GM23248 (cell line): ENCODE data around the gene KCNJ6. TPM values are rescaled to one million over a fixed set of nuclear protein-coding genes. Genes with fewer than 3 reads are reported as not detected.

Source experiments
- DNase-seq: peaks from one replicate; pipeline ENCODE4 v3.0.0-alpha.2; 2015
- H2AFZ ChIP-seq: fragments of 200-600 bp; sonication (generic); 2 replicates; pipeline ENCODE4 v1.6.1; 2016; ENCODE audit warnings: antibody characterized with exemption
- H3F3A ChIP-seq: fragments of 200-600 bp; sonication (generic); 2 replicates; pipeline ENCODE4 v1.6.1; 2016; ENCODE audit warnings: mild to moderate bottlenecking, antibody characterized with exemption, mixed run types; ENCODE audit not compliant: insufficient read depth
- H3K27ac ChIP-seq: fragments of 200-600 bp; sonication (generic); 2 replicates; pipeline ENCODE4 v1.5.1; 2016; ENCODE audit warnings: mild to moderate bottlenecking
- H3K27me3 ChIP-seq: fragments of 200-600 bp; sonication (generic); replicated peaks from 2 replicates; pipeline ENCODE4 v1.6.1; 2016; ENCODE audit warnings: mild to moderate bottlenecking; ENCODE audit not compliant: insufficient read depth
- H3K36me3 ChIP-seq: fragments of 200-600 bp; sonication (generic); 2 replicates; pipeline ENCODE4 v1.6.1; 2016; ENCODE audit warnings: low read depth, mild to moderate bottlenecking
- H3K4me1 ChIP-seq: fragments of 200-600 bp; sonication (generic); 2 replicates; pipeline ENCODE4 v1.6.1; 2016; ENCODE audit warnings: mild to moderate bottlenecking; ENCODE audit not compliant: insufficient read depth
- H3K4me2 ChIP-seq: fragments of 200-600 bp; sonication (generic); one replicate; pipeline ENCODE4 v1.6.1; 2016; ENCODE audit warnings: mild to moderate bottlenecking; ENCODE audit not compliant: unreplicated experiment
- H3K4me3 ChIP-seq: fragments of 200-600 bp; sonication (generic); 2 replicates; pipeline ENCODE4 v1.5.1; 2016; ENCODE audit warnings: mild to moderate bottlenecking
- H3K79me2 ChIP-seq: fragments of 200-600 bp; sonication (generic); 2 replicates; pipeline ENCODE4 v1.6.1; 2016; ENCODE audit warnings: mild to moderate bottlenecking; ENCODE audit not compliant: insufficient read depth
- H3K9ac ChIP-seq: fragments of 200-600 bp; sonication (generic); 2 replicates; pipeline ENCODE4 v1.6.1; 2016; ENCODE audit warnings: mild to moderate bottlenecking
- H3K9me2 ChIP-seq: fragments of 200-600 bp; sonication (generic); 2 replicates; pipeline ENCODE4 v1.6.1; 2016; ENCODE audit warnings: mixed run types, mild to moderate bottlenecking, moderate library complexity; ENCODE audit not compliant: insufficient read depth
- H3K9me3 ChIP-seq: fragments of 200-600 bp; sonication (generic); one replicate; pipeline ENCODE4 v1.6.1; 2017; ENCODE audit warnings: low read depth
- H4K20me1 ChIP-seq: fragments of 200-600 bp; sonication (generic); 2 replicates; pipeline ENCODE4 v1.6.0; 2016; ENCODE audit not compliant: insufficient read depth
- EZH2 ChIP-seq: fragments of 200-600 bp; sonication (generic); IDR thresholded peaks from 2 replicates; pipeline ENCODE4 v1.6.1; 2018; ENCODE audit warnings: antibody characterized with exemption, mild to moderate bottlenecking; ENCODE audit not compliant: insufficient read depth, poor library complexity, severe bottlenecking
- EZH2phosphoT487 ChIP-seq: fragments of 200-600 bp; sonication (generic); IDR thresholded peaks from 2 replicates; pipeline ENCODE4 v1.6.1; 2018; ENCODE audit warnings: antibody characterized with exemption, moderate library complexity, mild to moderate bottlenecking, low read depth; ENCODE audit not compliant: insufficient read depth
- WGBS, 2 experiments: methylation state at CpG; one replicate each; pipeline ENCODE4 v1.1.6; 2015 to 2017; ENCODE audit warnings: low lambda C conversion rate in 2 of 2, low coverage in 1 of 2; ENCODE audit errors: missing lambda C conversion rate in 2 of 2; 5-methylcytosine and 5-hydroxymethylcytosine counted together
- in situ Hi-C: fragments of 300-500 bp; cut with MboI; formaldehyde crosslinking; loops from 2 replicates; pipeline ENCODE4 v1.15.0; 2020
- polyA plus RNA-seq: library from polyadenylated mRNA; unstranded; fragments of >200 nt; fragmentation: Nextera tagmentation; extraction: Ambion mirVana; gene quantifications from 2 replicates; pipeline ENCODE4 v1.2.1, GENCODE V29; 2016
- total RNA-seq: library from RNA; depleted of rRNA; stranded (reverse); fragments of >200 nt; shearing (Covaris generic); gene quantifications from 2 replicates; pipeline ENCODE4 v1.2.3, GENCODE V29; 2014

The KCNJ6 gene
- total and polyA plus RNA-seq, 2 experiments from 2014 or later = 0.11 TPM; not detected in 1

DNA sequence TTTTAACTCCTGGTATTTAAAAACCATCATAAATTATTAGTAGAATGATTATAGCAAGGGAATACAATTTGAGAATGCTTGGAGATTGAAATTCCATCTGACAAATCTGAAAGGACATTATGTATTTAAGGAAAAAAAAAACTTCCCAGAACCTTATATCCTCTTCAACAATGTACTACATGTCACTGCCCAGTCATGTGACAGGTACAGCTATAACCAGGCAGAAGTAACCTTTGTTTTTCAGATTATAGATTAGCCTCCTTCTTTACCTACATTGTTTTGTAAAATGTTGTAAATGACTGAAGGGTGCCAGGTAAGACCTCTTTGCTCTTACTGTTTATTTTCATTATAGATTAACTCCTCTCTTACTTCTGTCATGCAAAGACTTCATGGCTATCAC is 96.9 kb downstream of the KCNJ6 start:
- Histone ChIP-seq H3K9me2 (no peaks in the 10 kb centered on the region), H3K27ac (no peak overlapping the region), H3K4me2 (no peak overlapping the region), H3K4me1 (peaks cover 5% of the 10 kb centered on the region; the same call in 1 of the 2 replicates), H2AFZ (no peak overlapping the region), H3K4me3 (no peak overlapping the region), H3K9me3 (no peaks in the 10 kb centered on the region), H3K27me3 (no peaks in the 10 kb centered on the region), H3K9ac (no peak overlapping the region), H4K20me1 (no peaks in the 10 kb centered on the region), H3K79me2 (no peaks in the 10 kb centered on the region), H3K36me3 (no peaks in the 10 kb centered on the region), H3F3A (no peaks in the 10 kb centered on the region)
- TF ChIP-seq EZH2 (no peak), EZH2phosphoT487 (no peak)
- DNase-seq = no peak
- in situ Hi-C loops = no loop called here

DNA sequence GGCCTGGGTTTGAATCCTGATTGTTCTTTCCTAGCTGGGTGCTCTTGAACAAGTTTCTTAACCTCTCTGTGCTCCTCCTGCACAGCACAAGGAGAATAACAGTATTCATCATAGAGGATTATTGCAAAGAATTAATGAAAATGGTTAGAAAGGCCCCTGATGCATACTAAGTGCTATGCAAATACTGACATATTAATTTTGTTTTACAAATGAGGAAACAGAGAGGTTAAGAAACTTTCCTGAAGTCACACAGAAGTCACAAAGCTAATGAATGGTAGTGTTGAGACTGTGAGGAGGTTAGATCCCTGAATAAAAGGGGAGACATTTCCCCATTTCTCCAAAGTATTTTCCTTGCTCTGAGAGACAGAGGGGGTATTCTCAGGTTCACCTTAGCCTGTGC is 99.0 kb downstream of the KCNJ6 start:
- Histone ChIP-seq H3K9ac (no peak overlapping the region), H4K20me1 (no peaks in the 10 kb centered on the region), H3K4me3 (no peak overlapping the region), H3K9me3 (no peaks in the 10 kb centered on the region), H3K4me1 (peaks cover 5% of the 10 kb centered on the region; the same call in 1 of the 2 replicates), H3K27ac (no peak overlapping the region), H2AFZ (no peak overlapping the region), H3K4me2 (no peak overlapping the region), H3K36me3 (no peaks in the 10 kb centered on the region), H3F3A (no peaks in the 10 kb centered on the region), H3K79me2 (no peaks in the 10 kb centered on the region), H3K9me2 (no peaks in the 10 kb centered on the region), H3K27me3 (no peaks in the 10 kb centered on the region; the same call in 1 of the 2 replicates)
- DNase-seq = no peak
- no peak for TF ChIP-seq EZH2phosphoT487
- no peak for TF ChIP-seq EZH2
- in situ Hi-C loops = no loop called here

DNA sequence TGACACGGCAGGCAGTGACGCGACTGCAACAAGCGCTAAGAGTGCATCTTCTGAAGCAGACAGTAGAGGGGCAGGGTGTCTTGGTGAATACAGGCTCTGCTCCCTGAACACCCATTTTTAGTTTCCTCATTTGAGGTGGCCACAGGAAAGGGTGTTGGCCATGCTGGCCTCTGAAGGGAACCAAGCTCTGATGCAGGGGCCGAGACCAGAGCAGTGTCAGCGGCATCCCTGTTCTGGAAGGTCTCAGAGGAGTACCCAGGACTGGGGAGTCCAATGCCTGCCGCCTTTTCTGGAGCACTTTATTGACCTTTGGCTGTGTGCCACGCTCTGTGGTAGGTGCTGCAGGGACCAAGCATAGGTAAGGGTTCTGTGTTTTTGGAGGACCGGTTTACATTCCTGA is 100.4 kb downstream of the KCNJ6 start:
- in situ Hi-C loops = no loop called here
- WGBS, 2 experiments = 76 to 83% methylated on average over 9 of the region's 9 CpGs

DNA sequence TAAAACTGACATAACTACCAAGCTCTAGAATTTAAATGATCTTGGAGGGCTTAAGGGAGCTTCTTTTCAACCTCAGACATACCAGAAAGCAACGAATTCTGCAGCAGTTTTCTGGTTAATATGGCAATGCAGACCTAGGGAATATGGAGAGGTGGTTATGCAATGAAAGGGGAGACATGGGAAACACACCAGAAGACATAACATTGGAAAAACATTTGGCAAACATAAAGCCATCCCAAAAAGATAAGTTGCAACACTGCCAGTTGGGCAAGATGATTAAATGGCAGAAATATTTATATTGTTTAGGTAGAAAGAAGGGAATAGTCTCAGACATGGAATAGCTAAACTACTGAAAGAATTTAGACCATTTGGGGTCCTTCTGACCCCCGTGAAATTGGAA is 104.5 kb downstream of the KCNJ6 start:
- no peaks in the 10 kb centered on the region for H3F3A ChIP-seq
- no peaks in the 10 kb centered on the region for H3K9me2 ChIP-seq
- no peaks in the 10 kb centered on the region for H3K4me1 ChIP-seq
- no peak for TF ChIP-seq EZH2
- no peak for TF ChIP-seq EZH2phosphoT487
- 19 to 20% methylated on average over 2 of the region's 2 CpGs for WGBS, 2 experiments
- no peaks in the 10 kb centered on the region for H3K36me3 ChIP-seq
- no peak overlapping the region for H3K27ac ChIP-seq
- H4K20me1 ChIP-seq = no peaks in the 10 kb centered on the region
- H3K27me3 ChIP-seq = no peaks in the 10 kb centered on the region; the same call in none of the 2 replicates
- no peak overlapping the region for H3K4me2 ChIP-seq
- H3K9me3 ChIP-seq = no peaks in the 10 kb centered on the region
- H3K9ac ChIP-seq = no peak overlapping the region
- in situ Hi-C loops = no loop called here
- no peak overlapping the region for H2AFZ ChIP-seq
- H3K79me2 ChIP-seq = no peaks in the 10 kb centered on the region
- peak; percentile 25 for DNase-seq
- H3K4me3 ChIP-seq = no peak overlapping the region

More for the DNA sequence above, 100.4 kb downstream of the KCNJ6 start:
- TF ChIP-seq EZH2phosphoT487 (no peak), EZH2 (no peak)
- H3K9me2 ChIP-seq = no peaks in the 10 kb centered on the region
- H3K4me3 ChIP-seq = no peak overlapping the region
- H3K79me2 ChIP-seq = no peaks in the 10 kb centered on the region
- no peaks in the 10 kb centered on the region; the same call in 1 of the 2 replicates for H3K27me3 ChIP-seq
- no peaks in the 10 kb centered on the region for H3K4me1 ChIP-seq
- no peaks in the 10 kb centered on the region for H3K9me3 ChIP-seq
- DNase-seq = no peak
- H3F3A ChIP-seq = no peaks in the 10 kb centered on the region
- H4K20me1 ChIP-seq = no peaks in the 10 kb centered on the region
- no peak overlapping the region for H3K4me2 ChIP-seq
- H2AFZ ChIP-seq = no peak overlapping the region
- H3K36me3 ChIP-seq = no peaks in the 10 kb centered on the region
- H3K9ac ChIP-seq = no peak overlapping the region
- no peak overlapping the region for H3K27ac ChIP-seq

DNA sequence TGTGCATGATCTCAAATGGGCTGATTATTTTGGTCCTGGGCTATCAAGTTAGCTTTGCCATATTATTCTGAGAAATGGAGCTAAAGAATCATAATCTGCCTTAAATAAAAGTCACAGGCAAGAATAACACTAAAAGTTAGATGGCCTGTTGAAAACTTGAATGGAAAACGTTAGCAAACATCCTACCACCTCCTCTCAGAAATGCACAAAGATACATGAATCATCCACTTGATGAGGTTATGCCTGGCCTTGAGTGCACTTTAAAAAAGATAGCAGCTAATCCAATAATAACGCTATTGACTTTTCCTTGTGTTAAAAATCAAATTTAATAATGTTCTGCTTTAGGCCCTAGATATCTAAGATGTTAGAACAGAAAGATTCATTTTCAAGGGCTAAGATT is 108.0 kb downstream of the KCNJ6 start:
- no peak overlapping the region for H3K4me2 ChIP-seq
- no peaks in the 10 kb centered on the region for H3K9me3 ChIP-seq
- TF ChIP-seq EZH2phosphoT487 = no peak
- TF ChIP-seq EZH2 = no peak
- H3F3A ChIP-seq = no peaks in the 10 kb centered on the region
- H3K36me3 ChIP-seq = no peaks in the 10 kb centered on the region
- peak; percentile 18 for DNase-seq
- no peaks in the 10 kb centered on the region for H3K4me1 ChIP-seq
- no peak overlapping the region for H2AFZ ChIP-seq
- no peaks in the 10 kb centered on the region; the same call in none of the 2 replicates for H3K27me3 ChIP-seq
- 36 to 51% methylated on average over 2 of the region's 2 CpGs for WGBS, 2 experiments
- no peak overlapping the region for H3K4me3 ChIP-seq
- H3K9ac ChIP-seq = no peak overlapping the region
- no peaks in the 10 kb centered on the region for H3K9me2 ChIP-seq
- H3K79me2 ChIP-seq = no peaks in the 10 kb centered on the region
- H3K27ac ChIP-seq = no peak overlapping the region
- H4K20me1 ChIP-seq = no peaks in the 10 kb centered on the region
- in situ Hi-C loops = no loop called here
